ENCODE data around the gene SUGCT.

SUGCT gene

DNA sequence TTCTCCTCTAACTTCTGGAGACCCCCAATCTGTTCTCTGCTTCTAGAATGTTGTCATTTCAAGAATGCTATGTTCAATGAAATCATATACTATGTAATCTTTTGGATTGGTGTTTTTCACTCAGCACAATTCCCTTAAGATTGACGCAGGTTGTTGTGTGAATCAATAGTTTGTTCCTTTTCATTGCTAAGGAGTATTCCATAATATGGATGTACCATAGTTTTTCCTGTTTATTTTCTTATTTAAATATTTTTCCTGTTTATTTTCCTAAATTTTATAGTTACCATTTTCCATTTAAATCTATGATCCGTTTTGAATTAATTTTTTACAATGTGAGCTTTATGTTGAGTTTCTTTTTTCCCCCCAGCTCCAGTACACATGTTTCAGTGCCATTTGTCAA, 604.5 kb downstream of the SUGCT start:
- no peak overlapping the region for H3K4me3 ChIP-seq (ENCODE audit: low read depth, low read length)
- no peak for DNase-seq (ENCODE audit: low read depth)
- TF ChIP-seq, protein P1, sequence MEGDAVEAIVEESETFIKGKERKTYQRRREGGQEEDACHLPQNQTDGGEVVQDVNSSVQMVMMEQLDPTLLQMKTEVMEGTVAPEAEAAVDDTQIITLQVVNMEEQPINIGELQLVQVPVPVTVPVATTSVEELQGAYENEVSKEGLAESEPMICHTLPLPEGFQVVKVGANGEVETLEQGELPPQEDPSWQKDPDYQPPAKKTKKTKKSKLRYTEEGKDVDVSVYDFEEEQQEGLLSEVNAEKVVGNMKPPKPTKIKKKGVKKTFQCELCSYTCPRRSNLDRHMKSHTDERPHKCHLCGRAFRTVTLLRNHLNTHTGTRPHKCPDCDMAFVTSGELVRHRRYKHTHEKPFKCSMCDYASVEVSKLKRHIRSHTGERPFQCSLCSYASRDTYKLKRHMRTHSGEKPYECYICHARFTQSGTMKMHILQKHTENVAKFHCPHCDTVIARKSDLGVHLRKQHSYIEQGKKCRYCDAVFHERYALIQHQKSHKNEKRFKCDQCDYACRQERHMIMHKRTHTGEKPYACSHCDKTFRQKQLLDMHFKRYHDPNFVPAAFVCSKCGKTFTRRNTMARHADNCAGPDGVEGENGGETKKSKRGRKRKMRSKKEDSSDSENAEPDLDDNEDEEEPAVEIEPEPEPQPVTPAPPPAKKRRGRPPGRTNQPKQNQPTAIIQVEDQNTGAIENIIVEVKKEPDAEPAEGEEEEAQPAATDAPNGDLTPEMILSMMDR (conservative IDR thresholded peaks at IDR 0.05; ENCODE audit: low read depth, low read length) = no peak

DNA sequence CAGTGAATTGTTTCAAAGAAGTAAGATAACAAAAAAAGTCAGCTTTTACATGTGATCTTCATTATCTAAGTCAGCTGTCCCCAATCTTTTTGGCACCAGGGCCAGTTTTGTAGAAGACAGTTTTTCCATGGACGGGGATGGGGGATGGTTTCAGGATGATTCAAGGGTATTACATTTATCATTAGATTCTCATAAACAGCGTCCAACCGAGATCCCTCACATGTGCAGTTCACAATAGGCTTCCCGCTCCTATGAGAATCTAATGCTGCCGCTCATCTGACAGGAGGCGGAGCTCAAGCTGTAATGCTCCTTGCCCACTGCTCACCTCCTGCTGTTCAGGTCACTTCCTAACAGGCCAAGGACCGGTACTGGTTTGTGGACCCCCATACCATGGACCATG, 607.5 kb downstream of the SUGCT start:
- no peak overlapping the region for H3K4me3 ChIP-seq (ENCODE audit: low read depth, low read length)
- TF ChIP-seq, protein P1 (conservative IDR thresholded peaks at IDR 0.05; ENCODE audit: low read depth, low read length) = no peak
- no peak for DNase-seq (ENCODE audit: low read depth)

DNA sequence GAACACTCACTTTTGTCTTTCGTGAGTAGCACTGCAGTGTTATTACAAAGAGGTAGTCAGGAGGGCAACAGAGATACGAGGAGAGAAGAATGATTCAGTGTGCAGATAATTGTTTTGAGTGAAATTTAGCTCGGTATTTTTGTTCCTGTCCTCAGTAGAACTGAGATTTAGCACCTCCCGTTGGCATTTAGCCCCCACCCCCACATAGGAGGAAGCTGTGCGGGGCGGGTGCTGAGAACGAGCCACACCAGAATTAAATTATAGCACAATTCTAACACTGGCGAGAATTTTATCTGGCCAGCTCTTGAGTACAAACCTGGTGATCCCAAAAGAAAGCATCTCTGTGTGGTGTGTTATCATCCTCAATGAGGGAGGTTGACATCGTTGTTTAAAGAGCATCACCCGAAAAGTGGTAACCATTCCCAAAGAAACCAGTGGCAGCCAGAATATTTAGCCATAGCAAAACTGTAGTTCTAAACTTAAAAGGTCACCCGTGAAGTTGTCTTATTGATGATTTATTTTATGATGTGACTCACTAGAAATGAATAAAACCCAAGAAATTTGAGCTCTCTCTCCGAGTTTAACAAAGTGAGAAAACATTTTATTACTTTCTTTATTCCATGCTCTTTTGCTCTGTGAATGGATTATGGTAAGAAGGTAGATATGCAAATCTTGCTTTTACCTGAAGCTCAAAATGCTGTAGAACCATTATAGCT, 612.2 kb downstream of the SUGCT start:
- no peak for DNase-seq (ENCODE audit: low read depth)
- TF ChIP-seq, protein P1 (conservative IDR thresholded peaks at IDR 0.05; ENCODE audit: low read depth, low read length) = no peak
- H3K4me3 ChIP-seq (ENCODE audit: low read depth, low read length) = no peak overlapping the region

DNA sequence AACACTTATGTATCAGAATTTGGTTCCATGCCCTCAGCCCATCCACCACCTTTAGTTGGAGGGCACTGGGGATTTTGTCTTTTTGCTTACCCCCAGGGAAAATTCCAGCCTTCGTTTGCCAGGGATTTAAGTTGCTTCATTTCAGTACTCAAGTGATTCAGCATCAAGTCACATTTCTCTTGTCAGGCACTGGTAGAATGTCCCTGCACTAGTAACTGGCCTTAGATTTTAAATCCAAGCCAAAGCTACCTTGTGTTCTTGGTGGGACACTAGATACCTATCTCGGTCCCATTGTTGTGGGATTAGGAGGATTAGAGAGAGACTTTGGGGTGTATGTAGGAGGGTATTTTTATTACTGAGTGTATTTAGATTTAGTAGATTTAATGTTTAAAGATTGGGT, 613.1 kb downstream of the SUGCT start:
- no peak overlapping the region for H3K4me3 ChIP-seq (ENCODE audit: low read depth, low read length)
- DNase-seq (ENCODE audit: low read depth) = no peak
- TF ChIP-seq, protein P1 (conservative IDR thresholded peaks at IDR 0.05; ENCODE audit: low read depth, low read length) = no peak

DNA sequence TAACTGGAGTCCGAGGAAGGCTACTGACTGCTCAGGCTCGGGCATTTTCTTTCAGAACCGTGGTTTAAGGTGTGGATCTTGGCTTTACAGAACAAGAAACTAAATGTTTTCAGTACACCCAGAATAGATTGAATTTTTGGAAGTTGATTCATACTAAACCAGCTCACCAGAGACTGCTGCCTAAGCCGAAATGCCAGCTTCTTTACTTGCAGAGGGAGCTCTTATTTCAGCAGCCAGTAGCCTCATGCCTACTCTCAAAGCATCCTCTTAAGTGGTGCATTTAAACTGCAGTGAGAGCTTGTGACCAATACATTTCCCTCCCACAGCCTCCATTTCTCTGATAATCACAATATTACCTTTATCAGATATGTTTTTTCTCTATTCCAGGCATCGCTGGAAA, 615.1 kb downstream of the SUGCT start:
- DNase-seq (ENCODE audit: low read depth) = peak; percentile 26
- no peak overlapping the region for H3K4me3 ChIP-seq (ENCODE audit: low read depth, low read length)
- TF ChIP-seq, protein P1 (conservative IDR thresholded peaks at IDR 0.05; ENCODE audit: low read depth, low read length) = no peak

DNA sequence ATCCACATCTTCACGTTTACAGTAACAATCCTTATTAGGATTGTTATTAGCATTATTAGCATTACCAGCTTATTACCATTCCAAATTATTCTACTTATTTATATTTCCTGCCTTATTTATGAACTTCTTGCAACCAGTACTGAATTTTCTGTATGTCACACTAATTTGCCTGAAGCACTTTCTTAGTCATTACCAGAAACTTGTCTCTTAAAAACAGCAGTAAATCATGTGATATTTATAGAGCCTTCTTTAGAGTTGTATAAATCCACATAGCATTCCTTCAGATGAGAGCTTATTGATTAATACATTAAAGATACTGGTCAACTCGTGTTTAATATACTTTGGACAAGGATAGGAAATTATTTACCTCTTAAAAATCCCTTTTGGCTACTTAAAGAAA, 618.6 kb downstream of the SUGCT start:
- TF ChIP-seq, protein P1 (conservative IDR thresholded peaks at IDR 0.05; ENCODE audit: low read depth, low read length) = no peak
- no peak overlapping the region for H3K4me3 ChIP-seq (ENCODE audit: low read depth, low read length)
- DNase-seq (ENCODE audit: low read depth) = no peak

DNA sequence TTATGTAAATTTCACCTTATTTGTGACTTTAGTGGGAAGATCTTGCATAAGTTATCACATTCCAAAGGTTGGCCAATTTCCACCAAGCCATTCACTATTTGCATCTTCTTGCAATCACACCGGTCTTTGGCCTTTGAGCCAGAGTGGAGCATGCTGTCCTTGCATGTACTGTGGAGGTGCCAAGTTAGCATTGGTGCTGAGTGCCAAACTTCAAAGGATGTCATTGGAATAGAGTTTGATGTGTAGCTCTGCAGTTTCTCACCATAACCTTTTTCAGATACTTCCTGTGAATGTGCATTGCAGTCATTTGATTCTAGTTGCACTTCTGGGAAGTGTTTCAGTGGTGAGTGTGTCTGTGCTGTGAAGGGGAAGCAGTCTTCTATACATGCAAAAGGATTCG, 620.6 kb downstream of the SUGCT start:
- no peak overlapping the region for H3K4me3 ChIP-seq (ENCODE audit: low read depth, low read length)
- no peak for DNase-seq (ENCODE audit: low read depth)
- TF ChIP-seq, protein P1 (conservative IDR thresholded peaks at IDR 0.05; ENCODE audit: low read depth, low read length) = no peak

All from choroid plexus epithelial cell (primary cell).